WERI-Rb-1 (cell line): ENCODE measurements around the gene GBP2.

Source experiments
- DNase-seq: peaks from one replicate; pipeline ENCODE4 v3.0.0-alpha.2; 2020
- H3K27ac ChIP-seq: fragments of 250-450 bp; sonication (Bioruptor Pico); 2 replicates; pipeline ENCODE4 v1.5.1; 2020; ENCODE audit warnings: mild to moderate bottlenecking, moderate library complexity
- H3K27me3 ChIP-seq: fragments of 250-450 bp; sonication (Bioruptor Pico); 2 replicates; pipeline ENCODE4 v1.5.1; 2021; ENCODE audit warnings: mild to moderate bottlenecking, low read depth, moderate library complexity; ENCODE audit not compliant: insufficient read depth, severe bottlenecking
- H3K36me3 ChIP-seq: fragments of 250-450 bp; sonication (Bioruptor Pico); 2 replicates; pipeline ENCODE4 v1.5.1; 2020; ENCODE audit warnings: mild to moderate bottlenecking, moderate library complexity
- H3K4me3 ChIP-seq: 2 replicates; pipeline ENCODE4 v1.5.1; 2011; ENCODE audit warnings: low read depth, mild to moderate bottlenecking, control low read depth, low read length
- H3K9me3 ChIP-seq: fragments of 250-450 bp; sonication (Bioruptor Pico); 2 replicates; pipeline ENCODE4 v1.5.1; 2021; ENCODE audit warnings: mild to moderate bottlenecking, moderate library complexity; ENCODE audit not compliant: severe bottlenecking
- TF ChIP-seq, protein P1 (sequence below): IDR thresholded peaks from 2 replicates; pipeline ENCODE4 v1.5.1; 2011; ENCODE audit warnings: low read depth, mild to moderate bottlenecking, control low read depth, inconsistent platforms, low read length

The GBP2 gene

DNA sequence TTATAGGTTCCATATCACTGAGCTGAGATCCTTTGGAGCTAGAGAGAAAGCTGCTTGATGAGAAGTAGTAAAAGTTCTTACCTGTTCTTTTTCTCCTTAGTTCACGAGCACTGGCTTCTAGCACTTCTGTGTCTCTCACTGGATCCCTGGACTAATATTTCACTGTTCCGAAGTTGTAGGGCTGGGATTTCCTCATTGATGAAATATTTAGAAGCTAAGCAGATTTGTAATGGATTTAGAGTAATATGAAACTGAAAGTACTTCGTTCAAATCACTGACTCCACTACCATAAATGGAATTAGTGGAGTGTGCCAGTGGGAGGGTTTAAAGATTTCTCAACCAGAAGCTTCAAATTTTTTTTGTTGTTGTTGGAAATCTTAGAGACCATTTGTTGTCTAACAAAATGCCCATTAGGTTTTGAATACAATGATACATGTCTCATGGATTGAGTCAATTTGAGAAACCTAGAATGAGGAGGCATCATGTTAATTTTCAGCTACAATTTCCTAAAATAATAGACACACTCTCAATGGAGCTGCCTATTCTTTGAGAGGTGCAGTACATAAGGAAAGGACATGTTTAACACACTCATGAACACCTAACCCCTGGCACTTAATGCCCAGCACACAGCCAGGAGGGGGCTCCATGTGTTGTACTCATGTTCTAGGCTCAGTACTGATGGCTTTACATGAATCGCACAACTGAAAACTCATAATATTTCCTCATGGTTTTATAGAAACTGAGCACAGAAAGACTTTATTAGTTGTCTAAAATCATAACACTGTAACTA is 60.6 kb downstream of the GBP2 start, which contains the start of gene GBP1:
TSS of gene GBP1 (minus strand) at position 130 of the 790 bp plus-strand sequence. CDS start 1,974 bp downstream, outside the sequence.
- no peak for DNase-seq
- H3K4me3 ChIP-seq, result no peak within 1 kb of the TSS
- peaks cover 7% of the 10 kb centered on the region for H3K27me3 ChIP-seq
- TF ChIP-seq, protein P1, sequence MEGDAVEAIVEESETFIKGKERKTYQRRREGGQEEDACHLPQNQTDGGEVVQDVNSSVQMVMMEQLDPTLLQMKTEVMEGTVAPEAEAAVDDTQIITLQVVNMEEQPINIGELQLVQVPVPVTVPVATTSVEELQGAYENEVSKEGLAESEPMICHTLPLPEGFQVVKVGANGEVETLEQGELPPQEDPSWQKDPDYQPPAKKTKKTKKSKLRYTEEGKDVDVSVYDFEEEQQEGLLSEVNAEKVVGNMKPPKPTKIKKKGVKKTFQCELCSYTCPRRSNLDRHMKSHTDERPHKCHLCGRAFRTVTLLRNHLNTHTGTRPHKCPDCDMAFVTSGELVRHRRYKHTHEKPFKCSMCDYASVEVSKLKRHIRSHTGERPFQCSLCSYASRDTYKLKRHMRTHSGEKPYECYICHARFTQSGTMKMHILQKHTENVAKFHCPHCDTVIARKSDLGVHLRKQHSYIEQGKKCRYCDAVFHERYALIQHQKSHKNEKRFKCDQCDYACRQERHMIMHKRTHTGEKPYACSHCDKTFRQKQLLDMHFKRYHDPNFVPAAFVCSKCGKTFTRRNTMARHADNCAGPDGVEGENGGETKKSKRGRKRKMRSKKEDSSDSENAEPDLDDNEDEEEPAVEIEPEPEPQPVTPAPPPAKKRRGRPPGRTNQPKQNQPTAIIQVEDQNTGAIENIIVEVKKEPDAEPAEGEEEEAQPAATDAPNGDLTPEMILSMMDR, result no peak
- no peaks in the 10 kb centered on the region for H3K9me3 ChIP-seq
- no peaks in the 10 kb centered on the region for H3K36me3 ChIP-seq
- no peak within 1 kb of the TSS for H3K27ac ChIP-seq

DNA sequence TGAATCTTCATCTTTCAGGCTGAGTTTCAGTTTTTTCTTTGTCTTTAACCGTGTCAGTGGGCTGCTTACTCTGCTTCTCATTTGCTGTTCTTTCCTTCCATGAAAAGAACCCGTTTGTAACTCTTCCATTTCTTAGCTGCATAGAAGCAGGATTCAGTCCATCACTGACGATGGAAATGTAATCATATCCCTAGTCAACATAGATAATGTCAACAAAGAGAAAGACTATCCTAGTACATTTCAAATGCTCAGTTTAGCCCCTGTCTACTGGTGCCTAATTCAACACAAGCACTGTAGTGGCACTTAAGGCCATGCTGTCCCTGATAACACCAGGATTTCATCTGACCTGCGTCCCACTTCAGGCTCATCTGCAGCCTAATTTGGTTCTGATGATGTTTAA is 61.3 kb downstream of the GBP2 start:
- TF ChIP-seq, protein P1, result no peak
- no peak for DNase-seq
- Histone ChIP-seq H3K27ac (no peak overlapping the region), H3K9me3 (no peaks in the 10 kb centered on the region), H3K27me3 (peaks cover 7% of the 10 kb centered on the region), H3K4me3 (no peak overlapping the region), H3K36me3 (no peaks in the 10 kb centered on the region)

DNA sequence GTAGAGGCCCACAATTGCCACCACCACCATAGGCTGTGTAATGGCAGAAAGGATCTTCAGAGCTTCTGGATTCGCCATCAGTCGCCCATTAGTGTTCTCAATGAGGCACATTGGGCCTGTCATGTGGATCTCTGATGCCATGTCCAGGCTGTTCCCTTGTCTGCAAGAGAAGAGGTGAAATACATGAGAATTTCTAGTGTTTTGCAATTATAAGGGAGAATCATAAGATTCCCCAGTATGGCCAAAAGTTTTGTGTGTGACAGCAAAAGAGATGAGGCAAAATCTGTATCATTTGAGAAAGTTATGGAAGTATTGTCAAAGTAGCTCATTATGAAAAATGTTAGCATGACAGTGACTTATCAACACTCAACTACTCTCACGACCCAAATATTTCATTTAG is 62.8 kb downstream of the GBP2 start:
- H3K27ac ChIP-seq, result no peak overlapping the region
- H3K36me3 ChIP-seq, result no peaks in the 10 kb centered on the region

DNA sequence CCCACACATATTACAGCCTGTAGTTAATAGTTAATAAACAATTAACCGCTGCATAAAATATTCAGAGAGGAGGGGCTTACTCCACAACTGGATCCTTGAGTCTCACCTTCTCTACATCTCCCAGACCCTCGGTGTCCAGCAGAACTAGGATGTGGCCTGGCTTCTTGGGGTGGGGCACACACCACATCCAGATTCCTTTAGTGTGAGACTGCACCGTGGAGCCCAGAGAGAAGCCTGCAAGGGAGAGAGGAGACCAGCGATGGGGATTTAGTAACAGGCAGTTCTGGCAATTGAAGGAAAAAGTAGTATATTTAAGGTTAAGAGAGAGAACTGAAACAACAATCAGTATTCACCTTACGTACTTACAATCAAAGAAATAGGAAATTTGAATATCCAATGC is 65.8 kb downstream of the GBP2 start:
- no peak overlapping the region for H3K4me3 ChIP-seq
- TF ChIP-seq, protein P1, result no peak
- H3K27me3 ChIP-seq, result peaks cover 2% of the 10 kb centered on the region
- H3K9me3 ChIP-seq, result no peaks in the 10 kb centered on the region
- no peak for DNase-seq
- H3K36me3 ChIP-seq, result no peaks in the 10 kb centered on the region
- H3K27ac ChIP-seq, result no peak overlapping the region

More for the DNA sequence above, 62.8 kb downstream of the GBP2 start:
- Histone ChIP-seq H3K27me3 (peaks cover 6% of the 10 kb centered on the region), H3K9me3 (no peaks in the 10 kb centered on the region), H3K4me3 (no peak overlapping the region)
- DNase-seq, result no peak
- TF ChIP-seq, protein P1, result no peak
